Memory B cell (primary cell): ENCODE measurements around the gene GFAP.

ENCODE experiments used
- ATAC-seq: fragments of 150-1000 bp; cut with Tn5 transposase; 2 replicates; pipeline ENCODE4 v1.10.0; 2021; ENCODE audit warnings: low read depth, mild to moderate bottlenecking, moderate library complexity
- DNase-seq, 2 donors: peaks; one replicate each; pipeline ENCODE4 v3.0.0; 2022; ENCODE audit warnings: low spot score in 2 of 2
- H3K27ac Mint-ChIP-seq: one replicate; pipeline ENCODE4 v1.8.0; 2022; ENCODE audit warnings: mild to moderate bottlenecking, moderate library complexity, mixed read lengths
- H3K27me3 Mint-ChIP-seq: one replicate; pipeline ENCODE4 v1.8.0; 2022; ENCODE audit warnings: mixed read lengths
- H3K36me3 Mint-ChIP-seq: one replicate; pipeline ENCODE4 v1.8.0; 2022; ENCODE audit warnings: mild to moderate bottlenecking, mixed read lengths
- H3K4me1 Mint-ChIP-seq: one replicate; pipeline ENCODE4 v1.8.0; 2022; ENCODE audit warnings: mixed read lengths
- H3K4me3 Mint-ChIP-seq: one replicate; pipeline ENCODE4 v1.8.0; 2022; ENCODE audit warnings: mild to moderate bottlenecking, moderate library complexity, mixed read lengths
- H3K9me3 Mint-ChIP-seq: one replicate; pipeline ENCODE4 v1.8.0; 2022; ENCODE audit warnings: mixed read lengths

Gene GFAP

DNA sequence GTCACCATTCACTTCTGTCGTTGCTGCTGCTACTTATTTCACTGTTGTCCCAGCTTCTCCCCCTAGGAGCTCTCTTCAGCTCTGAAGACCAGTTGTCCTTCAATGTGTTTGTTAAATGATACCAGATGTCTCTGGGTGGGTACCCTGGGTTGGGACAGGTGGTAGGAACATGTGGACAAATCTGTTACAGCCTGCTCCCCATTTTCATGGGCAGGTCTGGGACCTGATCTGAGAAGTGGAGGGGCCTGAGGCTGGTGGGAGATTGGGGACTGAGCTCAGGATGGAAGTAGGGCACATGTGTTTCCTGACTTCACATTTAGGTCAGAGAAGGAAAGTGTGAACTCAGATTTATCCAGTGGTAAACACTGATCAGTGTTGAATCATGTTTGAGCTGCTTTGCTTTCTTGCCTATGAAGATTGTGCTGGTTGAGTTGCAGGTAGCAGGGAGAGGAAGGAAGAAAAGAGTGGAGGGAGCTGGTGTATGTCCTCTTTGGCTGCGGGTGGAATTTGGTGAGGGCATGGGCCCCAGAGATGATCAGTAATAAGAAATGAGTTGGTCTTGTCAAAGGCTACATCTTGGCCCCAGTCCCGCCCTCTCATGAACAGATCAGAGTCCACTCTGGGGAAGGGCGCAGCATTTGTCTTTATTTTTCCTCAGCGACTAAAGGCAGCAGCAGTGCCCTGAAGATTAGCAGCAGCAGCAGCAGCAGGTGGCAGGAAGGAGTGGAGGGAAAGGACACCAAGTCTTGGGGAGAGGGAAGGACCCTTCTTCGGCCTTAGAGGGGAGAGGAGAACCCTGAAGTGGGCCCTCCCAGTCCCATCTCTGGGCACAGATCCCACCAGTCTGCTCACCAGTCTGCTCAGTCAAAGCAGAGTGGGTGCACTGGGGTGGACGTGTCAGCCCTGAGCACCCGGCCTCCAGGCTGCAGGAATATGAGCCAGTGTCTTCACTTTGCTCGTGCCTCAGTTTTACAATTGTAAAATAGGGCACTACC lies 10.0 kb downstream of the GFAP start:
- H3K36me3 Mint-ChIP-seq: no peaks in the 10 kb centered on the region
- no peaks in the 10 kb centered on the region for H3K4me1 Mint-ChIP-seq
- no peak overlapping the region for H3K4me3 Mint-ChIP-seq
- DNase-seq: no peak
- ATAC-seq: no peak
- H3K27ac Mint-ChIP-seq: peak overlapping the region; percentile 22
- no peaks in the 10 kb centered on the region for H3K9me3 Mint-ChIP-seq
- H3K27me3 Mint-ChIP-seq: peaks cover 15% of the 10 kb centered on the region

DNA sequence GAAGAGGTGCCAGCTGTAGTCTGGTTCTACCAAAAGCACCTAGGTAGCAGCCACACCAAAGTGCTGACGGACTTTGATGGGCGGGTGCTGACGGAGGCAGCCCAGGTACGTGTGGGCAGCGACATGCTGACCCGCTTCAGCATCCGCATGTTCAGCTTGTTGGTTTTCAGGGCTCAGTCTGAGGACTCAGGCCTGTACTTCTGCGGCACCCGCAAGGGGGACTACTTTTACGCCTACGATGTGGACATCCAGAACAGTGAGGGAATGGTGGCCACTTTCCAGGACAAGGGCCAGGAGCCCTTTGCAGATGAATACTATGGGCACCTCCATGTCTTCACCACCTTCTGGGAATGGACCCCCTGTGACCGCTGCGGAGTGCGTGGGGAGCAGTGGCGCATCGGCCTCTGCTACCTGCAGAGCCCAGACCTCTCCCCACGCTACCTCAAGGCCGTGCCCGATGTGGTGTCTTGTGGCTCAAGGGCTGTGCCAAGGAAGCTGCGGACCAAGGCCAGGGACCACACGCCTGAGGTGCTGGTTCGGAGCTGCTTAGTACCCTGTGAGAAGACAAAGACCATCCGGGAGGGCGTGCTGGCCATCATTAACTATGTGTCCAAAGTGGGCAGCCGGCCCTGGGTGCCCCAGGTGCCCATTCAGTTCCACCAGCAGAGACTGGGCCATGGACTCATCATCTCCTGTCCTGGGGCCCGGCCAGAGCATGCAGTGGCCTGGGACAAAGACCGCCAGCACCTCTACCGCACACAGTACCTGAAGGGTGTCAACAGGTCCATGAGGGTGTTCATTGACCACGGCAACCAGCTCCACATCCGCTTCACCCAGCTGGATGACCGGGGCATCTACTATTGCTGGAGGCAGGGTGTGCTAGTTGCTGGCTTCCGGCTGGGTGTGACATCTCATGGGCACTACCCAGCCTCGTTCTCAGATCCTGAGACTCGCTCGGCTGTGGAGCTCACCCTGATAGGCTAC lies 11.0 kb downstream of the GFAP start:
- H3K9me3 Mint-ChIP-seq: no peaks in the 10 kb centered on the region
- no peak overlapping the region for H3K4me3 Mint-ChIP-seq
- peaks cover 15% of the 10 kb centered on the region for H3K27me3 Mint-ChIP-seq
- ATAC-seq (no peak), DNase-seq (no peak)
- peaks cover 2% of the 10 kb centered on the region for H3K4me1 Mint-ChIP-seq
- no peaks in the 10 kb centered on the region for H3K36me3 Mint-ChIP-seq
- no peak overlapping the region for H3K27ac Mint-ChIP-seq

DNA sequence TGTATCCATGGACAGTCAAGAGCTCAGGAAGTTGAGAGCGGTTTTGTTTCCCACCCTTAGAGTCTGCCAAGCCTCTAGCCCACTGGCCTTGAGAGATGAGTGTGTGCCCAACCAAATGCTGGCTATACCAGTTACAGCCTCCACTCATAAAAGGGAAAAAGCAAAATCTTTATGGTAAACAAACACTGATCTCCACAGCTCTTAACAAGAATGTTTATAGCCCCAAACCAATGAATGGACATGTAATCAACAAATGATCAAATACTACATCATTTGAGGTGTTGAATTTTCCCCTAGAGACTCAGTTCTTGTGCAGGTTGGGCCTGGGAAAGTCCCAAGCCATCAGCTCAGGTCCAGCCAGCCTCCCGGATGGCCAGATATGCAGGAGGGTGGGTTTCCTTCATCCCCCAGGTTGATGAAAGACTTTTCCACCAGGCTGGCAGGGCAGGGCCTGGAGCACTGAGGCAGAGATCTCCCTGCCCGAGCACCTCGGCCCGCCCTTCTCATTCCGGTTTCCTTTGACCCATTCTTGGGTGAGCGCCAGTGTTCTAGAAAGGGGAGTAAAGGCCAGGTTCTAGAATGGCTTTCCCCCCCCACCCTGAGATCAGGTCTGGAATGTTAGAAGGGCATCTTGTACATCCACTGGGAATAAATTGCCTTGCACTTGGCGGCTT lies 12.2 kb downstream of the GFAP start:
- no peaks in the 10 kb centered on the region for H3K9me3 Mint-ChIP-seq
- peaks cover 1% of the 10 kb centered on the region for H3K36me3 Mint-ChIP-seq
- H3K27ac Mint-ChIP-seq: no peak overlapping the region
- DNase-seq (no peak), ATAC-seq (no peak)
- H3K4me3 Mint-ChIP-seq: no peak overlapping the region
- peaks cover 6% of the 10 kb centered on the region for H3K4me1 Mint-ChIP-seq
- peaks cover 10% of the 10 kb centered on the region for H3K27me3 Mint-ChIP-seq

DNA sequence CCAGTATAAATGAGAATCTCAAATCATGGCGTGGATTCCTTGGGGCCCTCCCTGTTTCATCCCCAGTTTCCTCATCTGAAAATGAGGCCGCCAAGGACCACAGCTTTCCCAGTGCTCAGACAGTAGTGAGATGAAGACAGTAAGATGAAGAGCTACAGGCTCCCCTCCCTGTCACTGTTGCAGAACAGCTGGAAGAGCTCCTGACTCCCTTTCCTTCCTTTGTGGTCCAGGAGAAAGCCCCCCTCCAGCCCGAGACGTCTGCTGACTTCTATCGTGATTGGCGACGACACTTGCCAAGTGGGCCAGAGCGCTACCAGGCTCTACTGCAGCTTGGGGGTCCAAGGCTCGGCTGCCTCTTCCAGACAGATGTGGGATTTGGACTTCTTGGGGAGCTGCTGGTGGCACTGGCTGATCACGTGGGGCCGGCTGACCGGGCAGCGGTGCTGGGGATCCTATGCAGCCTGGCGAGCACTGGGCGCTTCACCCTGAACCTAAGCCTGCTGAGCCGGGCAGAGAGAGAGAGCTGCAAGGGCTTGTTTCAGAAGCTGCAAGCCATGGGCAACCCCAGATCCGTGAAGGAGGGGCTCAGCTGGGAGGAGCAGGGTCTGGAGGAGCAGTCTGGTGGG lies 13.1 kb downstream of the GFAP start:
- Mint-ChIP-seq H3K36me3 (peaks cover 1% of the 10 kb centered on the region), H3K27ac (no peak overlapping the region), H3K9me3 (no peaks in the 10 kb centered on the region), H3K4me1 (peaks cover 6% of the 10 kb centered on the region), H3K27me3 (peaks cover 8% of the 10 kb centered on the region), H3K4me3 (no peak overlapping the region)
- DNase-seq: no peak
- no peak for ATAC-seq

DNA sequence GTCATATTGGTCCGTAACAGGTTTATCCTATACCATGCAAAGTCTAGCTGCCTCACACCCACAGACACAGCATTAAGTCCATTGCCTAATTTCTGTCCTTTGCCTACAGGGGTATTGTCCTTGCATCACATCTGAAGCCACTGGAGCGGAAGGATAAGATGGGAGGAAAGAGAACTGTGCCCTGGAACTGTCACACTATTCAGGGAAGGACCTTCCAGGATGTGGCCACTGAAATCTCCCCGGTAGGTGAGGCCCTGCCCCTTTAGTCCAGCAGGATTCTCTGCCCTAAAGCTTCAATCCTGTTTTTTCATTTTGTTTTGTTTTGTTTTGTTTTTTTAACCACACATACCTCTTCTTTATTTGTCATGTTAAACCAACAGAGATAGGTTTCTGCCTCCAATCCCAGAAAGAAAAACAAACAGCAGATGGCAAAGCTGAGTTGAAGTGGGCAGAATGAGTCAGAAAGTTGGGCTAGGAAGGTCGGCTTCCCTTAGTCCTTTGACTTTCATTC lies 13.8 kb downstream of the GFAP start:
- ATAC-seq: no peak
- no peak overlapping the region for H3K27ac Mint-ChIP-seq
- no peaks in the 10 kb centered on the region for H3K9me3 Mint-ChIP-seq
- H3K27me3 Mint-ChIP-seq: peaks cover 8% of the 10 kb centered on the region
- H3K4me1 Mint-ChIP-seq: peaks cover 6% of the 10 kb centered on the region
- H3K36me3 Mint-ChIP-seq: peaks cover 1% of the 10 kb centered on the region
- no peak overlapping the region for H3K4me3 Mint-ChIP-seq
- DNase-seq: no peak

DNA sequence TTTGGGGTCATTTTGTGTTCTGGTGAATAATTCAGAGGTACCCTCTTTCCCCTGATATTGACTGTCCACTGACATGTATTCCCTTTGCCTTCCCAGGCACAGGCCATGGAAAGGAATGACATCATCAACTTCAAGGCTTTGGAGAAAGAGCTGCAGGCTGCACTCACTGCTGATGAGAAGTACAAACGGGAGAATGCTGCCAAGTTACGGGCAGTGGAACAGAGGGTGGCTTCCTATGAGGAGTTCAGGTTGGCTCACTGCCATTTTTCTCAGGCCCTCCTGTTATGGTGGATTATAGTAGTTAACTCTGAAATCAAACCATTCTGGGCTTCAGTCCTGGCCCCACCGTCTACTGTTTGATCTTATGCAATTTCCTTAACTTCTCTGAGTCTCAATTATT lies 14.4 kb downstream of the GFAP start:
- Mint-ChIP-seq H3K36me3 (peaks cover 1% of the 10 kb centered on the region), H3K4me3 (no peak overlapping the region), H3K27me3 (peaks cover 3% of the 10 kb centered on the region), H3K27ac (peak overlapping the region; percentile 100), H3K4me1 (peaks cover 9% of the 10 kb centered on the region), H3K9me3 (no peaks in the 10 kb centered on the region)
- no peak for ATAC-seq
- DNase-seq: no peak

DNA sequence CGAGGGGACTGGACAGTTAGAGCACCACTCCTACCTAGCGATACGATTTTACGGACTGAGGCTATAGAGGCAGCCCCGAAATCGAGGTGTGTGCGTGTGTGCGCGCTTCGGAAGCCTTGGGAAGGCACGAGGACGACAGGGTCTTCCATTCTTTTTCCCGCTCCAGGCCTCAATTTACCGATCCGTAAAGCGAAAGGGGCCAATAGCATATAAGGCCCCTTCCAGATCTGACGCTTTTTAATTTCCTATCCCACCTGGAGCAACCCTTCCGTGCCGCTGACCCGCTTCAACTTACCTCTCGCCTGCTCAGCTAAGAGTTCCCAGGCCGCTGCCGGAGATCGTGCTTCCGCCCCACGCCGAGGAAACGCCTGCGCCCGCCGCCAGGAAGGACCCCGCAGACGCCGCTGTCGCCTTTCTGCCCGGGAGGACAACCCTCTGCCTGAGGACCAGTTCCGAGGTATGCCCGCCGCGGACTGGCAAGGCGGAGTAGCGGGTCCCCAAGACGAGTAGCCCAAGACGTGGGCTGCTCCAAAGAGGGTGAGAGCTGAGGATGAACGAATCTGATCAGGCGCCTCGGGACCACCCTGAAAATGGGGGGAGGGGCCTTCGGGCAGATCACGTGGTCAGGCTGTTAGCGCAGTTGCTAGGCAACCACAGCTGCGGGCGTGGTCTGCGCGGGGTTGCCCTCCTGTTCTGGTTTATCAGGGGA lies 16.1 kb downstream of the GFAP start, which contains the start of gene EFTUD2:
Gene EFTUD2, minus strand, starts transcription at position 372 of the 709 bp plus-strand sequence. CDS start 4,924 bp downstream, outside the sequence.
- DNase-seq (peak; percentile 96 to 100), ATAC-seq (peak; percentile 89)
- peak within 1 kb of the TSS; percentile 100 for H3K27ac Mint-ChIP-seq
- no peaks in the 10 kb centered on the region for H3K27me3 Mint-ChIP-seq
- peak within 1 kb of the TSS; percentile 91 for H3K4me3 Mint-ChIP-seq
- H3K9me3 Mint-ChIP-seq: no peaks in the 10 kb centered on the region
- peaks cover 13% of the 10 kb centered on the region for H3K4me1 Mint-ChIP-seq
- peaks cover 8% of the 10 kb centered on the region for H3K36me3 Mint-ChIP-seq

DNA sequence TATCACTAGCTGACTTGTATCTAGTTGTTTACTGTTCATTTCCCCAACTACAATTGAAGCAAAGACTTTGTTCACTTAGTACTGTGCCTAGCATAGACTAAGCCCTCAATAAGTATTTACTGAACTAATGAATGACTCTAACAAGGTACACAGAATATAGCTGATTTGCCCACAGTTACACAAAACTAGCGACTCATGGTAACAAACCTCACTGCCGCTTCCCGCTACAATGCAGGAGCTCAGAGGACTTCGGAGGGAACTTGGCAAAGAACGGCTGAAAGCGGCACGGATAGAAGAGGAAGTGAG lies 16.6 kb downstream of the GFAP start:
- H3K4me3 Mint-ChIP-seq: peak overlapping the region; percentile 91
- H3K36me3 Mint-ChIP-seq: peaks cover 8% of the 10 kb centered on the region
- H3K4me1 Mint-ChIP-seq: peaks cover 13% of the 10 kb centered on the region
- DNase-seq: no peak
- H3K27ac Mint-ChIP-seq: peak overlapping the region; percentile 100
- no peaks in the 10 kb centered on the region for H3K9me3 Mint-ChIP-seq
- ATAC-seq: no peak
- no peaks in the 10 kb centered on the region for H3K27me3 Mint-ChIP-seq

DNA sequence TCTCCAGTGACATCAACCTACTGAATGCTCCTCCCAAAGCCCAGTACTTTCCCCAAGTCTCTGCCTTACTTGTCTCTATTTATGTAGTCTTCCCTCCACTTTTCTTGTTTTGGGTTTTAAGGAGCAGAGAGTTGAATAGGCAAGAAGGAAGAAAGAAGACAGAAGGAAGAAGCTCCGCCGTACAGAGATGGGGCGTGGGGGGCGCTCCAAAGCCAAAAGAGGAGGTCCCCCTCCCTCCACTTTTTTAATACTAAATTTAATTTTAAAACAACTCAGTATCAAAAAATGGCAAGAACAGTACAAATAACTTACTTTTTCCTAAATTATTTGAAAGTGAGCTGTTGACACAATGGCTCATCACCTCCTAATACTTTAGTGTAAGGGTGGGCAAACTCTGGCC lies 20.7 kb downstream of the GFAP start:
- Mint-ChIP-seq H3K4me1 (peaks cover 16% of the 10 kb centered on the region), H3K9me3 (no peaks in the 10 kb centered on the region), H3K36me3 (peaks cover 14% of the 10 kb centered on the region), H3K4me3 (no peak overlapping the region), H3K27me3 (no peaks in the 10 kb centered on the region), H3K27ac (no peak overlapping the region)
- ATAC-seq (no peak), DNase-seq (no peak)

DNA sequence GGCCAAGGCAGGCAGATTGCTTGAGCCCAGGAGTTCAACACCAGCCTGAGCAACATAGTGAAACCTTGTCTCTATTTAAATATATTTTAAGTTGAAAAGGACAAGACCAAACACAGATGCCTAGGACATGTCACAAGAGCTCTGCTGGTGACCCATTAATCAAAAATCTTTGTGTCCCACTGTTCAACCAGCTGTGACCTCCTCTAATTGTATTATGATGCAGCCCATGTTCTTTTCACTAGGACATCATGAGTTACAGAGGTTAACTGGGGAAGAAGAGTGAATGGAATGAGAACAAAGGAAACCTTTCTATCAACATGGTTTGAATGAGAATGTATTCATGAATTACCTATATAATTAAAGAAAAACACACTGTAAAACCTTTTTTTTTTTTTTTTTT lies 23.1 kb downstream of the GFAP start:
- Mint-ChIP-seq H3K9me3 (no peaks in the 10 kb centered on the region), H3K4me3 (no peak overlapping the region), H3K4me1 (peaks cover 12% of the 10 kb centered on the region), H3K36me3 (peaks cover 12% of the 10 kb centered on the region), H3K27me3 (no peaks in the 10 kb centered on the region), H3K27ac (no peak overlapping the region)
- no peak for ATAC-seq
- DNase-seq: no peak

DNA sequence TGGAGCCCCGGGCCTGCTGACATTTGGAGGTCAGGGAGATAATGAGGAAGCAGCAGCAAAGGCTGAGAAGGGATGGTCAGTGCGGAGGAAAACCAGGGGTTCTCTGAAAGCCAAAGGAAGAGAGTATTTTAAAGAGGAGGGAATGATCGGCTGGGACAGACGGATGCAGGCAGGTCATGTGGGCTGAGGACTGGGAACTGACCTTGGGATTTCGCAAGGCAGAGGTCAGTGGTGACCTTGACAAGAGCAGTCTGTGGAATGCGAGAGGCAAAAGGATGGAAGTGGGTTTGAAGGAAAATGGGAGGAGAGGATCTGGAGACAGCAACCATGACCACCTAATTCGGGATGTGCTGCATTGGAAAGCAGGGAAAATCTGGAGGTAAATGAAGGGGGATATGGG lies 26.3 kb downstream of the GFAP start:
- H3K27me3 Mint-ChIP-seq: no peaks in the 10 kb centered on the region
- no peaks in the 10 kb centered on the region for H3K9me3 Mint-ChIP-seq
- ATAC-seq (no peak), DNase-seq (no peak)
- peaks cover 16% of the 10 kb centered on the region for H3K36me3 Mint-ChIP-seq
- no peak overlapping the region for H3K27ac Mint-ChIP-seq
- peaks cover 5% of the 10 kb centered on the region for H3K4me1 Mint-ChIP-seq
- no peak overlapping the region for H3K4me3 Mint-ChIP-seq

DNA sequence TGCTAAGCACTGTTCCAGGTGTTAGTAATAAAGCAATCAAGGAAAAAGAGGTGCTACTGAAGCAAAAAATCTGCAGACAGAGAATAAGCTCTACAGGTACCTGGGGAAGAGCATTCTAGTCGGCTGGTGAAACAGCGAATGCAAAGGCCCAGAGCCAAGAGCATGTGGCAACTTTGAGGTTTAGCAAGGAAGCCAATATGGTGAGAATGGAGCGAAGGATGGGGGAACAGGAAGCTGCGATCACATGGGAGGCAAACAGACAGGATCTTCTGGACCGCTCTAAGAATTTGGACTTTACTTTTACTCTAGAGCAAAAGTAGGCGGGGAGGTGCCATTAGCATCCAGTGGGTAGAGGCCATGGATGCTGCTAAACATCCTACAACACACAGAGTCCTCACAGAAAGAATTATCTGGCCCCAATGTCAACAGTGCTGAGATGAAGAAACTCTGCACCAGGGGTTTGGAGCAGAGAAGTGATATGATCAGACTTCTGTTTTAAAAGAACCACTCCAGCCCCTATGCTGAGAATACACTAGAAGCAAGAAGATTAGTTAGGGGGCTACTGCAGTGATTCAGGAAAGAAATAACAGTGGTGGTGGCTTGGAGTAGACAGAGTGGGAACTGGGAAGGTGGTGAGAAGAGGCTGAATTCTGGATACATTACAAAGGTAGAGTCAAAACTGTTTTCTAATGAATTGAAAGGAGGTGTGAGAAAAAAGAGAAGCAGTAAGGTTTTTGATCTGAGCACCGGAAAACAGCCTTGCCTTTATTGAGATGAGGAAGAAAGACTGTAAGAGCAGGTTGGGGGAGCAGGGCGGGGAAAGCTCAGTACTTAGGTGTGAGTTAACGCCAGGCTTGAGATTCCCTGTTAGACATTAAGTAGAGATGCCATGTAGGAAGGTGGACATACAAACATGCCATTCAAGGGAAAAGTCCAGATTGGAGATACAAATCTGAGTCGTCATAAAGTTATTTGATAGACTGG lies 27.0 kb downstream of the GFAP start:
- ATAC-seq (no peak), DNase-seq (no peak)
- Mint-ChIP-seq H3K4me3 (no peak overlapping the region), H3K36me3 (peaks cover 18% of the 10 kb centered on the region), H3K4me1 (peaks cover 5% of the 10 kb centered on the region), H3K9me3 (no peaks in the 10 kb centered on the region), H3K27ac (no peak overlapping the region), H3K27me3 (no peaks in the 10 kb centered on the region)
